Nephron progenitor cell (in vitro differentiated cells): ENCODE results near the gene GTF3C2.
A peak's percentile ranks its signal among the peaks of the same experiment; 100 is the strongest.
"Not testable (repeated sequence)": the region's sequence is repeated elsewhere in the genome, so short reads cannot be mapped to it uniquely, and the experiment has no call there.

Experiments
- DNase-seq: peaks from one replicate; pipeline ENCODE4 v3.0.0; 2021
- H3K27ac Mint-ChIP-seq: 2 replicates; pipeline ENCODE4 v1.8.0; 2021; ENCODE audit warnings: mild to moderate bottlenecking, moderate library complexity, mixed read lengths
- H3K27me3 Mint-ChIP-seq: 2 replicates; pipeline ENCODE4 v1.8.0; 2021; ENCODE audit warnings: mild to moderate bottlenecking, low read depth, mixed read lengths; ENCODE audit not compliant: poor library complexity
- H3K36me3 Mint-ChIP-seq: 2 replicates; pipeline ENCODE4 v1.8.0; 2021; ENCODE audit warnings: low read depth, mixed read lengths
- H3K4me1 Mint-ChIP-seq: 2 replicates; pipeline ENCODE4 v1.8.0; 2021; ENCODE audit warnings: mixed read lengths
- H3K4me3 Mint-ChIP-seq: 2 replicates; pipeline ENCODE4 v1.8.0; 2021; ENCODE audit warnings: mild to moderate bottlenecking, moderate library complexity, mixed read lengths
- H3K9me3 Mint-ChIP-seq: 2 replicates; pipeline ENCODE4 v1.8.0; 2021; ENCODE audit warnings: mild to moderate bottlenecking, moderate library complexity, mixed read lengths
- CTCF ChIP-seq: fragments of 200-600 bp; sonication (generic); IDR thresholded peaks from 2 replicates; pipeline ENCODE4 v1.5.0; 2021; ENCODE audit warnings: antibody characterized with exemption

Gene GTF3C2

GRCh38 chr2:27320958-27321543, 35.5 kb downstream of the GTF3C2 start:
- Mint-ChIP-seq H3K27ac (no peak overlapping the region), H3K4me3 (peak overlapping the region; percentile 100)
- TF ChIP-seq CTCF: peak; percentile 23

GRCh38 chr2:27319839-27320238, 36.7 kb downstream of the GTF3C2 start:
- not testable (repeated sequence) for DNase-seq, H3K4me3 Mint-ChIP-seq, H3K27me3 Mint-ChIP-seq, H3K27ac Mint-ChIP-seq, H3K36me3 Mint-ChIP-seq, H3K9me3 Mint-ChIP-seq
- peaks cover 24% of the 10 kb centered on the region for H3K4me1 Mint-ChIP-seq

More at GRCh38 chr2:27320958-27321543, 35.5 kb downstream of the GTF3C2 start:
- no peaks in the 10 kb centered on the region for H3K9me3 Mint-ChIP-seq
- peaks cover 24% of the 10 kb centered on the region for H3K4me1 Mint-ChIP-seq
- no peak for DNase-seq
- H3K36me3 Mint-ChIP-seq: peaks cover 13% of the 10 kb centered on the region
- peaks cover 3% of the 10 kb centered on the region for H3K27me3 Mint-ChIP-seq

GRCh38 chr2:27316655-27317412, 39.7 kb downstream of the GTF3C2 start:
- H3K36me3 Mint-ChIP-seq: peaks cover 5% of the 10 kb centered on the region

GRCh38 chr2:27315122-27315521, 41.4 kb downstream of the GTF3C2 start:
- Mint-ChIP-seq H3K27me3 (peaks cover 19% of the 10 kb centered on the region), H3K27ac (no peak overlapping the region), H3K4me3 (no peak overlapping the region), H3K4me1 (no peaks in the 10 kb centered on the region), H3K36me3 (peaks cover 11% of the 10 kb centered on the region), H3K9me3 (no peaks in the 10 kb centered on the region)
- TF ChIP-seq CTCF: no peak
- DNase-seq: no peak

More at GRCh38 chr2:27316655-27317412, 39.7 kb downstream of the GTF3C2 start:
- Mint-ChIP-seq H3K4me1 (peaks cover 9% of the 10 kb centered on the region), H3K27ac (no peak overlapping the region), H3K27me3 (peaks cover 11% of the 10 kb centered on the region), H3K9me3 (no peaks in the 10 kb centered on the region), H3K4me3 (no peak overlapping the region)
- TF ChIP-seq CTCF: no peak
- no peak for DNase-seq

GRCh38 chr2:27314709-27315108, 41.9 kb downstream of the GTF3C2 start:
- peaks cover 23% of the 10 kb centered on the region for H3K27me3 Mint-ChIP-seq
- H3K27ac Mint-ChIP-seq: no peak overlapping the region
- no peak overlapping the region for H3K4me3 Mint-ChIP-seq
- TF ChIP-seq CTCF: no peak
- no peak for DNase-seq
- H3K36me3 Mint-ChIP-seq: peaks cover 15% of the 10 kb centered on the region
- no peaks in the 10 kb centered on the region for H3K9me3 Mint-ChIP-seq
- H3K4me1 Mint-ChIP-seq: no peaks in the 10 kb centered on the region

- H3K27ac Mint-ChIP-seq: no peak overlapping the region
- no peak for TF ChIP-seq CTCF
- no peaks in the 10 kb centered on the region for H3K4me1 Mint-ChIP-seq
- peaks cover 20% of the 10 kb centered on the region for H3K36me3 Mint-ChIP-seq
- H3K27me3 Mint-ChIP-seq: peaks cover 30% of the 10 kb centered on the region
- no peak overlapping the region for H3K4me3 Mint-ChIP-seq
- no peak for DNase-seq
- no peaks in the 10 kb centered on the region for H3K9me3 Mint-ChIP-seq
Observed at GRCh38 chr2:27313882-27314645, 42.5 kb downstream of the GTF3C2 start.
